Fibroblast of skin of left biceps (primary cell): Measurements from ENCODE around the gene TSPAN6.
A peak's percentile ranks its signal among the peaks of the same experiment; 100 is the strongest.

Source experiments
- DNase-seq, 2 experiments: peaks; one replicate each; pipeline ENCODE4 v3.0.0-alpha.2; 2013; ENCODE audit warnings: low read depth in 2 of 2

Gene TSPAN6

GRCh38 chrX:100647739-100648138, 11.1 kb upstream of the TSPAN6 start:
- no peak for DNase-seq

GRCh38 chrX:100647095-100647494, 10.5 kb upstream of the TSPAN6 start:
- no peak for DNase-seq

GRCh38 chrX:100645106-100645505, 8.5 kb upstream of the TSPAN6 start:
- no peak for DNase-seq

- DNase-seq: peak; percentile 71 to 76
These were observed 7.6 kb upstream of the TSPAN6 start, which contains the start of gene SRPX2 for GRCh38 chrX:100643956-100644860. Gene SRPX2, plus strand, starts transcription at chrX:100644199. Its CDS starts 2,124 bp downstream, at chrX:100646323.

- no peak for DNase-seq
These were observed 6.6 kb upstream of the TSPAN6 start for GRCh38 chrX:100643212-100643611.

GRCh38 chrX:100642290-100642689, 5.7 kb upstream of the TSPAN6 start:
- DNase-seq: no peak

- DNase-seq: no peak
These were observed 651 bp downstream of the TSPAN6 start for GRCh38 chrX:100635989-100636320.

GRCh38 chrX:100635040-100635439, 1.6 kb downstream of the TSPAN6 start:
- no peak for DNase-seq

GRCh38 chrX:100625985-100626491, 10.6 kb downstream of the TSPAN6 start:
- no peak for DNase-seq

- no peak for DNase-seq
These were observed 13.6 kb downstream of the TSPAN6 start for GRCh38 chrX:100623001-100623400.

- peak in 1 of 2 experiments; percentile 30 for DNase-seq
These were observed 21.6 kb downstream of the TSPAN6 start for GRCh38 chrX:100615005-100615404.

GRCh38 chrX:100611951-100612350, 24.7 kb downstream of the TSPAN6 start:
- no peak for DNase-seq

GRCh38 chrX:100609591-100609990, 27.0 kb downstream of the TSPAN6 start:
- no peak for DNase-seq

GRCh38 chrX:100606753-100607152, 29.9 kb downstream of the TSPAN6 start:
- no peak for DNase-seq

GRCh38 chrX:100600758-100601157, 35.8 kb downstream of the TSPAN6 start:
- DNase-seq: no peak

GRCh38 chrX:100600340-100600739, 36.3 kb downstream of the TSPAN6 start:
- no peak for DNase-seq

- DNase-seq: no peak
These were observed 37.1 kb downstream of the TSPAN6 start for GRCh38 chrX:100599456-100599855.

- DNase-seq: no peak
These were observed 40.0 kb downstream of the TSPAN6 start for GRCh38 chrX:100596601-100597000.

- DNase-seq: no peak
These were observed 43.0 kb downstream of the TSPAN6 start for GRCh38 chrX:100593581-100593980.

- no peak for DNase-seq
These were observed 43.5 kb downstream of the TSPAN6 start for GRCh38 chrX:100593126-100593525.

- DNase-seq: no peak
These were observed 45.2 kb downstream of the TSPAN6 start for GRCh38 chrX:100591256-100592051.

- DNase-seq: no peak
These were observed 48.7 kb downstream of the TSPAN6 start for GRCh38 chrX:100587861-100588260.

GRCh38 chrX:100586747-100587146, 49.9 kb downstream of the TSPAN6 start:
- no peak for DNase-seq
